ENCODE data around the gene OFD1.

The OFD1 gene

GRCh38 chrX:13711141-13711540, 23.4 kb upstream of the OFD1 start:
- no peaks in the 10 kb centered on the region for H3F3A ChIP-seq (ENCODE audit: insufficient read depth)
- H3K4me2 ChIP-seq (ENCODE audit: low read depth, low read length, poor library complexity, severe bottlenecking), result no peak overlapping the region
- no peaks in the 10 kb centered on the region for H3K79me2 ChIP-seq (ENCODE audit: insufficient read depth, low read length)
- H3K4me3 ChIP-seq (ENCODE audit: insufficient read depth, low read length, poor library complexity, severe bottlenecking), result no peak overlapping the region
- no peaks in the 10 kb centered on the region for H3K9me2 ChIP-seq (replicated peaks; ENCODE audit: insufficient read depth, low read length)
- H3K36me3 ChIP-seq (ENCODE audit: low read length), result peaks cover under 1% of the 10 kb centered on the region; the same call in 1 of the 2 replicates
- H4K20me1 ChIP-seq (ENCODE audit: low read depth, low read length), result no peaks in the 10 kb centered on the region
- no peaks in the 10 kb centered on the region for H3K27me3 ChIP-seq (ENCODE audit: low read length)
- no peak overlapping the region for H3K9ac ChIP-seq (ENCODE audit: low read length)
- TF ChIP-seq CTCF (IDR thresholded peaks at IDR 0.05; ENCODE audit: insufficient read depth, low read length, poor library complexity, severe bottlenecking) (no peak), EZH2phosphoT487 (conservative IDR thresholded peaks at IDR 0.05; ENCODE audit: low read length) (no peak)
- no peak overlapping the region for H2AFZ ChIP-seq (ENCODE audit: low read depth, low read length, severe bottlenecking)
- H3K9me3 ChIP-seq (ENCODE audit: insufficient read depth, low read length), result no peaks in the 10 kb centered on the region
- H3K27ac ChIP-seq (ENCODE audit: low read depth, low read length), result no peak overlapping the region

- Histone ChIP-seq H3K27ac (ENCODE audit: low read depth, low read length) (no peak overlapping the region), H3K36me3 (ENCODE audit: low read length) (peaks cover 4% of the 10 kb centered on the region; the same call in 1 of the 2 replicates), H3K9me3 (ENCODE audit: insufficient read depth, low read length) (no peaks in the 10 kb centered on the region), H3K4me3 (ENCODE audit: insufficient read depth, low read length, poor library complexity, severe bottlenecking) (no peak overlapping the region), H2AFZ (ENCODE audit: low read depth, low read length, severe bottlenecking) (no peak overlapping the region), H3K27me3 (ENCODE audit: low read length) (no peaks in the 10 kb centered on the region), H3K9me2 (replicated peaks; ENCODE audit: insufficient read depth, low read length) (no peaks in the 10 kb centered on the region), H3K79me2 (ENCODE audit: insufficient read depth, low read length) (peaks cover 23% of the 10 kb centered on the region), H3K4me2 (ENCODE audit: low read depth, low read length, poor library complexity, severe bottlenecking) (no peak overlapping the region), H3F3A (ENCODE audit: insufficient read depth) (no peaks in the 10 kb centered on the region), H3K9ac (ENCODE audit: low read length) (no peak overlapping the region), H4K20me1 (ENCODE audit: low read depth, low read length) (no peaks in the 10 kb centered on the region)
- no peak for TF ChIP-seq CTCF (IDR thresholded peaks at IDR 0.05; ENCODE audit: insufficient read depth, low read length, poor library complexity, severe bottlenecking)
- TF ChIP-seq EZH2phosphoT487 (conservative IDR thresholded peaks at IDR 0.05; ENCODE audit: low read length), result no peak
These were observed 18.1 kb upstream of the OFD1 start for GRCh38 chrX:13716455-13716854.

GRCh38 chrX:13716905-13717304, 17.6 kb upstream of the OFD1 start:
- peaks cover 25% of the 10 kb centered on the region for H3K79me2 ChIP-seq (ENCODE audit: insufficient read depth, low read length)
- H2AFZ ChIP-seq (ENCODE audit: low read depth, low read length, severe bottlenecking), result no peak overlapping the region
- peaks cover 4% of the 10 kb centered on the region; the same call in 1 of the 2 replicates for H3K36me3 ChIP-seq (ENCODE audit: low read length)
- H3K27ac ChIP-seq (ENCODE audit: low read depth, low read length), result no peak overlapping the region
- no peak overlapping the region for H3K4me2 ChIP-seq (ENCODE audit: low read depth, low read length, poor library complexity, severe bottlenecking)
- no peaks in the 10 kb centered on the region for H4K20me1 ChIP-seq (ENCODE audit: low read depth, low read length)
- H3K9me2 ChIP-seq (replicated peaks; ENCODE audit: insufficient read depth, low read length), result no peaks in the 10 kb centered on the region
- no peak overlapping the region for H3K9ac ChIP-seq (ENCODE audit: low read length)
- H3K27me3 ChIP-seq (ENCODE audit: low read length), result no peaks in the 10 kb centered on the region
- no peak overlapping the region for H3K4me3 ChIP-seq (ENCODE audit: insufficient read depth, low read length, poor library complexity, severe bottlenecking)
- H3F3A ChIP-seq (ENCODE audit: insufficient read depth), result no peaks in the 10 kb centered on the region
- TF ChIP-seq EZH2phosphoT487 (conservative IDR thresholded peaks at IDR 0.05; ENCODE audit: low read length) (no peak), CTCF (IDR thresholded peaks at IDR 0.05; ENCODE audit: insufficient read depth, low read length, poor library complexity, severe bottlenecking) (no peak)
- H3K9me3 ChIP-seq (ENCODE audit: insufficient read depth, low read length), result no peaks in the 10 kb centered on the region

Data from SU-DHL-6 (cell line).